ENCODE results near the gene LTBP1. TPM values are rescaled to one million over a fixed set of nuclear protein-coding genes. Genes with fewer than 3 reads are reported as not detected.
"Not testable (repeated sequence)": the region's sequence is repeated elsewhere in the genome, so short reads cannot be mapped to it uniquely, and the experiment has no call there.

The LTBP1 gene
- total and polyA plus RNA-seq, 2 of the 13 experiments (the other 11 are each of a cell fraction or from before 2014, with no cell fraction given) = 0.12 to 0.22 TPM

GRCh38 chr2:32969444-32970162, 22.9 kb downstream of the LTBP1 start (continued):
- TF ChIP-seq ARID4A (CRISPR knock-in tag; IDR thresholded peaks at IDR 0.05; ENCODE audit: borderline replicate concordance) (no peak), ZNF580 (CRISPR knock-in tag; IDR thresholded peaks at IDR 0.05; ENCODE audit: borderline replicate concordance, low read depth) (no peak), RAD21 (CRISPR knock-in tag; IDR thresholded peaks at IDR 0.05) (no peak), THYN1 (CRISPR knock-in tag; IDR thresholded peaks at IDR 0.05; ENCODE audit: borderline replicate concordance, low read depth) (no peak), CEBPG (CRISPR knock-in tag; IDR thresholded peaks at IDR 0.05) (no peak), ATF5 (CRISPR knock-in tag; IDR thresholded peaks at IDR 0.05; ENCODE audit: low read depth) (no peak), NFIC (IDR thresholded peaks at IDR 0.05; ENCODE audit: low read length) (no peak), PLSCR1 (CRISPR knock-in tag; IDR thresholded peaks at IDR 0.05; ENCODE audit: borderline replicate concordance) (no peak)

GRCh38 chr2:32973772-32974171, 27.0 kb downstream of the LTBP1 start:
- BruUV-seq (replicated peaks); H3K4me3 ChIP-seq (replicated peaks in 1 of 3; ENCODE audit: insufficient read depth in 1 of 3, low read depth in 2 of 3, low read length in 3 of 3); H3K9ac ChIP-seq (ENCODE audit: insufficient read depth, low read depth, low read length); H3K36me3 ChIP-seq (replicated peaks in 1 of 2; ENCODE audit: control insufficient read depth in 1 of 2, insufficient read depth in 2 of 2, low read length in 2 of 2); FAIRE-seq; H3K4me1 ChIP-seq (ENCODE audit: insufficient read depth, low read length); ATAC-seq; H2AFZ ChIP-seq (ENCODE audit: low read length); H3K4me2 ChIP-seq (ENCODE audit: low read depth, low read length); H3K79me2 ChIP-seq (ENCODE audit: insufficient read depth, low read length); CTCF ChIA-PET (ENCODE audit: low intra/inter-chr PET ratio, low total read pairs); H4K20me1 ChIP-seq (ENCODE audit: insufficient read depth, low read length); in situ Hi-C loops (cut with HindIII; ENCODE audit: extremely low pct_ligation_motif_present, low pct_unique_long_range_greater_than_20kb); POLR2A ChIA-PET; DNase-seq (ENCODE audit: low spot score); H3K27ac ChIP-seq (ENCODE audit: extremely low read length, insufficient read depth, low read length); intact Hi-C loops (cut with micrococcal nuclease; ENCODE audit: unreplicated experiment); H3K27me3 ChIP-seq (ENCODE audit: control insufficient read depth in 1 of 2, insufficient read depth in 2 of 2, low read length in 2 of 2): not testable (repeated sequence)
- H3K9me3 ChIP-seq (ENCODE audit: low read length) = peaks cover 14% of the 10 kb centered on the region; the same call in 1 of the 2 replicates
- WGBS (ENCODE audit: low lambda C conversion rate) = 41% methylated on average over 1 of the region's 1 CpG

Data from HepG2 (cell line).